ENCODE data around the gene DTX1. TPM values are rescaled to one million over a fixed set of nuclear protein-coding genes. Genes with fewer than 3 reads are reported as not detected.

The DTX1 gene
- total RNA-seq, 1 experiment from 2014 or later, result 3.0 TPM

DNA sequence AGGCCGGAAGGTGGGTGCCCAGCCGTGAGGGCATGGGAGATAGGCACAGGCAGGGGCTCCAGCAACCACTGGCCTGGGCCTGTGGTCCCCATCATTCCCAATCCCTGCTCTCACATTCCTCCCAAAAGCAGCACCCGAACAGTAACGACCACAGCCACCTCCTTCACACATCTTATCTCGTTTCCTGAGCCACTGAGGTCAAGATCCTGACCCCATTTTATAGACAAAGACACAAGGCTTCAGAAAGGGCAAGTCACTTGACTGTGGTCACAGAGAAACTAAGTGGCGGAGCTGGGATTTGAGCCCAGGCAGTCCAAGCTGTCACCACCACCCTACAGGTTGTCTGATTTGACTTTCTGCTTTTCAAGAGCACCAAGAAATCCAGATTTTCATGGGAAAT is 38.9 kb downstream of the DTX1 start:
- H3K4ac ChIP-seq (ENCODE audit: low read depth, low read length), result no peak overlapping the region
- no peak overlapping the region for H4K8ac ChIP-seq (replicated peaks; ENCODE audit: insufficient read length, low read depth, low read length)
- no peaks in the 10 kb centered on the region for H3K4me1 ChIP-seq (ENCODE audit: insufficient read depth, low read length)
- H3K27me3 Mint-ChIP-seq (ENCODE audit: low read depth), result peaks cover 23% of the 10 kb centered on the region
- no peak overlapping the region for H3T11ph ChIP-seq (ENCODE audit: low read length)
- no peak overlapping the region for H3K4me2 ChIP-seq (ENCODE audit: insufficient read depth, insufficient read length, low read length)
- peak overlapping the region in 1 of 2 experiments; percentile 68; a peak in 2 of 5 replicates for H3K4me3 Mint-ChIP-seq
- H3K9me3 ChIP-seq (ENCODE audit: control insufficient read depth, low read depth, low read length), result no peaks in the 10 kb centered on the region
- no peaks in the 10 kb centered on the region for H3K27me3 ChIP-seq (ENCODE audit: insufficient read depth, low read length)
- H4K5ac ChIP-seq (ENCODE audit: insufficient read length, low read depth, low read length), result no peak overlapping the region
- no peak overlapping the region for H2AFZ ChIP-seq (ENCODE audit: low read length)
- no peak overlapping the region for H2BK5ac ChIP-seq (ENCODE audit: insufficient read length, low read length)
- no peak overlapping the region for H3K18ac ChIP-seq (ENCODE audit: insufficient read length, low read depth, low read length)
- H2BK15ac ChIP-seq (ENCODE audit: low read depth, low read length), result no peak overlapping the region
- no peak overlapping the region for H2BK12ac ChIP-seq (ENCODE audit: insufficient read length, low read depth, low read length)
- no peak overlapping the region for H2BK120ac ChIP-seq (ENCODE audit: low read depth, low read length, poor library complexity, severe bottlenecking)
- no peak overlapping the region for H3K23ac ChIP-seq (ENCODE audit: insufficient read length, low read depth, low read length)
- H3K27ac Mint-ChIP-seq, result no peak overlapping the region
- no peak overlapping the region for H4K91ac ChIP-seq (ENCODE audit: insufficient read length, low read depth, low read length)
- no peak overlapping the region for H3K27ac ChIP-seq (ENCODE audit: insufficient read length, low read depth, low read length)
- no peak for DNase-seq
- H3K9me3 Mint-ChIP-seq, result no peaks in the 10 kb centered on the region; a peak in 1 of 5 replicates
- H2BK20ac ChIP-seq (ENCODE audit: low read depth, low read length, poor library complexity, severe bottlenecking), result no peak overlapping the region
- H2AK5ac ChIP-seq (ENCODE audit: insufficient read length, low read length), result no peak overlapping the region
- H3K9ac ChIP-seq (ENCODE audit: extremely low read depth, insufficient read length, low read length), result no peak overlapping the region
- no CpG with 5 or more reads among the region's 6 CpGs for WGBS (ENCODE audit: extremely low coverage, insufficient read length, low lambda C conversion rate)
- no peaks in the 10 kb centered on the region for H4K20me1 ChIP-seq (ENCODE audit: control insufficient read depth, insufficient read depth, insufficient read length)
- H3K4me1 Mint-ChIP-seq, result peaks cover 19 to 25% of the 10 kb centered on the region in 2 experiments
- TF ChIP-seq, protein P1, sequence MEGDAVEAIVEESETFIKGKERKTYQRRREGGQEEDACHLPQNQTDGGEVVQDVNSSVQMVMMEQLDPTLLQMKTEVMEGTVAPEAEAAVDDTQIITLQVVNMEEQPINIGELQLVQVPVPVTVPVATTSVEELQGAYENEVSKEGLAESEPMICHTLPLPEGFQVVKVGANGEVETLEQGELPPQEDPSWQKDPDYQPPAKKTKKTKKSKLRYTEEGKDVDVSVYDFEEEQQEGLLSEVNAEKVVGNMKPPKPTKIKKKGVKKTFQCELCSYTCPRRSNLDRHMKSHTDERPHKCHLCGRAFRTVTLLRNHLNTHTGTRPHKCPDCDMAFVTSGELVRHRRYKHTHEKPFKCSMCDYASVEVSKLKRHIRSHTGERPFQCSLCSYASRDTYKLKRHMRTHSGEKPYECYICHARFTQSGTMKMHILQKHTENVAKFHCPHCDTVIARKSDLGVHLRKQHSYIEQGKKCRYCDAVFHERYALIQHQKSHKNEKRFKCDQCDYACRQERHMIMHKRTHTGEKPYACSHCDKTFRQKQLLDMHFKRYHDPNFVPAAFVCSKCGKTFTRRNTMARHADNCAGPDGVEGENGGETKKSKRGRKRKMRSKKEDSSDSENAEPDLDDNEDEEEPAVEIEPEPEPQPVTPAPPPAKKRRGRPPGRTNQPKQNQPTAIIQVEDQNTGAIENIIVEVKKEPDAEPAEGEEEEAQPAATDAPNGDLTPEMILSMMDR (conservative IDR thresholded peaks at IDR 0.05), result no peak
- no peaks in the 10 kb centered on the region for H3K79me1 ChIP-seq (ENCODE audit: insufficient read depth, low read depth, low read length, poor library complexity, severe bottlenecking)
- H3K36me3 Mint-ChIP-seq (ENCODE audit: insufficient read depth in 1 of 3, low read depth in 3 of 3), result no peaks in the 10 kb centered on the region; a peak in 1 of 7 replicates
- no peak overlapping the region for H3K14ac ChIP-seq (ENCODE audit: insufficient read depth, low read length)
- H3K79me2 ChIP-seq (ENCODE audit: insufficient read depth, low read length), result no peaks in the 10 kb centered on the region
- H3K56ac ChIP-seq (ENCODE audit: insufficient read length, low read depth, low read length), result no peak overlapping the region
- no peaks in the 10 kb centered on the region for H3K23me2 ChIP-seq (ENCODE audit: insufficient read length, low read depth, low read length, poor library complexity, severe bottlenecking)

Measured in H9 (cell line).